Effector memory CD4-positive, alpha-beta T cell (primary cell): ENCODE results near the gene CHSY1.
"Not testable (repeated sequence)": the region's sequence is repeated elsewhere in the genome, so short reads cannot be mapped to it uniquely, and the experiment has no call there.

ENCODE experiments used
- DNase-seq, 3 donors: peaks; one replicate each; pipeline ENCODE4 v3.0.0-alpha.2; 2020
- H3K27ac ChIP-seq: 2 replicates; pipeline ENCODE4 v1.7.0; 2013; ENCODE audit warnings: mild to moderate bottlenecking, low read length, moderate library complexity; ENCODE audit not compliant: insufficient read depth, poor library complexity, severe bottlenecking
- H3K27me3 ChIP-seq: replicated peaks from 2 replicates; pipeline ENCODE4 v1.7.0; 2013; ENCODE audit warnings: mild to moderate bottlenecking, low read length; ENCODE audit not compliant: insufficient read depth, control insufficient read depth, poor library complexity, severe bottlenecking
- H3K36me3 ChIP-seq: 2 replicates; pipeline ENCODE4 v1.7.0; 2013; ENCODE audit warnings: mild to moderate bottlenecking, low read length, moderate library complexity; ENCODE audit not compliant: control insufficient read depth, insufficient read depth
- H3K4me1 ChIP-seq: 2 replicates; pipeline ENCODE4 v1.7.0; 2013; ENCODE audit warnings: low read length, mild to moderate bottlenecking; ENCODE audit not compliant: control insufficient read depth, insufficient read depth, poor library complexity, severe bottlenecking
- H3K4me3 ChIP-seq: 2 replicates; pipeline ENCODE4 v1.7.0; 2013; ENCODE audit warnings: low read length, low read depth, mild to moderate bottlenecking; ENCODE audit not compliant: insufficient read depth, poor library complexity, severe bottlenecking
- H3K9me3 ChIP-seq: 2 replicates; pipeline ENCODE4 v1.7.0; 2013; ENCODE audit warnings: mild to moderate bottlenecking, low read length, moderate library complexity; ENCODE audit not compliant: control insufficient read depth
- total RNA-seq, 3 donors: gene quantifications; one replicate each; lab custom pipeline; 2026; lab: John Stamatoyannopoulos, UW

CHSY1 gene, protein sequence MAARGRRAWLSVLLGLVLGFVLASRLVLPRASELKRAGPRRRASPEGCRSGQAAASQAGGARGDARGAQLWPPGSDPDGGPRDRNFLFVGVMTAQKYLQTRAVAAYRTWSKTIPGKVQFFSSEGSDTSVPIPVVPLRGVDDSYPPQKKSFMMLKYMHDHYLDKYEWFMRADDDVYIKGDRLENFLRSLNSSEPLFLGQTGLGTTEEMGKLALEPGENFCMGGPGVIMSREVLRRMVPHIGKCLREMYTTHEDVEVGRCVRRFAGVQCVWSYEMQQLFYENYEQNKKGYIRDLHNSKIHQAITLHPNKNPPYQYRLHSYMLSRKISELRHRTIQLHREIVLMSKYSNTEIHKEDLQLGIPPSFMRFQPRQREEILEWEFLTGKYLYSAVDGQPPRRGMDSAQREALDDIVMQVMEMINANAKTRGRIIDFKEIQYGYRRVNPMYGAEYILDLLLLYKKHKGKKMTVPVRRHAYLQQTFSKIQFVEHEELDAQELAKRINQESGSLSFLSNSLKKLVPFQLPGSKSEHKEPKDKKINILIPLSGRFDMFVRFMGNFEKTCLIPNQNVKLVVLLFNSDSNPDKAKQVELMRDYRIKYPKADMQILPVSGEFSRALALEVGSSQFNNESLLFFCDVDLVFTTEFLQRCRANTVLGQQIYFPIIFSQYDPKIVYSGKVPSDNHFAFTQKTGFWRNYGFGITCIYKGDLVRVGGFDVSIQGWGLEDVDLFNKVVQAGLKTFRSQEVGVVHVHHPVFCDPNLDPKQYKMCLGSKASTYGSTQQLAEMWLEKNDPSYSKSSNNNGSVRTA
- total RNA-seq = 33.9 to 36.1 (median 34.9) reads per million in 3 donors

- peaks cover 19% of the 10 kb centered on the region for H3K4me1 ChIP-seq
- H3K36me3 ChIP-seq = no peaks in the 10 kb centered on the region
- peak within 1 kb of the TSS; percentile 83 for H3K4me3 ChIP-seq
- DNase-seq = peak; percentile 78
- H3K27me3 ChIP-seq = no peaks in the 10 kb centered on the region
- H3K27ac ChIP-seq = peak within 1 kb of the TSS; percentile 45
- no peaks in the 10 kb centered on the region for H3K9me3 ChIP-seq
These were observed at the start of gene CHSY1 for GRCh38 chr15:101251830-101252820. CHSY1 (minus strand) TSS chr15:101252048; CDS start chr15:101251456, 592 bp downstream.

GRCh38 chr15:101296418-101297405, 44.9 kb upstream of the CHSY1 start:
- Histone ChIP-seq H3K4me1 (peaks cover 17% of the 10 kb centered on the region), H3K4me3 (no peak overlapping the region), H3K27ac (no peak overlapping the region), H3K9me3 (no peaks in the 10 kb centered on the region), H3K27me3 (no peaks in the 10 kb centered on the region), H3K36me3 (no peaks in the 10 kb centered on the region)
- DNase-seq = no peak

- Histone ChIP-seq H3K9me3 (no peaks in the 10 kb centered on the region), H3K36me3 (peaks cover 4% of the 10 kb centered on the region), H3K27me3 (no peaks in the 10 kb centered on the region), H3K27ac (peak overlapping the region; percentile 98), H3K4me1 (peaks cover 20% of the 10 kb centered on the region), H3K4me3 (peak overlapping the region; percentile 96)
- DNase-seq = no peak
These were observed 43.8 kb upstream of the CHSY1 start for GRCh38 chr15:101295607-101296161.

DNA sequence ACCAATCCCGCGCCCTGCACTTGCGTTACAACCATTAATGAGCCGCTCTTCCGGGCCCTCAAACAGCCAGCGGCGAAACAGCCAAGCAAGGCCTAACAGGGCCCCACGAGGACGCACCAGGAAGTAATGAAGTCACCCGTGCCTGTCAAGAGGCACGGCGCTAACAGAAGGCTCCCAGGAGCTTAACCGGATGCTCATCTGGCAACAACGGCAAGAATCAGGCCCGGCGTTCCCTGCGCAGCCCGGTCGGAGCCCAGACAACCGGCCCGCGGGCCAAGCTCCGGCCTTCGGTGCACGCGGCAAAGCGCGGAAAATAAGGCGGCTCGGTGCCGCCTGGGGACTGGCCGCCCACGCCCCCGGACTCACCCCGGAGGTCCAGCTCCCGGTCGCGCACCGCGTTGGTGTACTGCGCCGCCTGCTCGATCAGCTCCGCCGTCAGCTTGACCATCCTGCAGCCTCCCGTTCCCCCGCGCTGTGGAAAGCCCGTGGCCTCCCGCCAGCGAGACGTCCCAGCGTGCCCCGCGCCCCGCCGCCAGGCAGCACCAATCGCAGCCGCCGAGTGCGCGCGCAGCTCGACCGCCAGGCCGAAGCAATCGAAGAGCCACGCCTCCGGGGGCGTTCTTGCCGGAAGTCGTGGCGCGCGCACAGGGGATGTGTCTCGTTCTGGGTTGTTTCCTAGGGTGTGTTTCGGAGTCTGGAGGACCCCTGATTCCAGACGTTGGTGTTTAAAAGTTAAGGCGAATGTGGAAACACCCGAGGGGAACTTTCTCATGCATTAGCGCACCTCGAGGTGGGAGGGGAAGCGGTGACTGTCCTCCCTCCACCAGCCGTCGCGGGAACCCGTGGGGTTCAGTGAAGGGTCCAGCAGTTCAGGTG, 43.1 kb upstream of the CHSY1 start, which contains the start of gene SNRPA1:
Gene SNRPA1, minus strand, starts transcription at position 518 of the 876 bp plus-strand sequence. Its CDS starts 70 bp downstream, at position 448.
- H3K4me1 ChIP-seq = peaks cover 20% of the 10 kb centered on the region
- H3K27ac ChIP-seq = peak within 1 kb of the TSS; percentile 98
- peak within 1 kb of the TSS; percentile 96 for H3K4me3 ChIP-seq
- no peaks in the 10 kb centered on the region for H3K27me3 ChIP-seq
- H3K9me3 ChIP-seq = no peaks in the 10 kb centered on the region
- DNase-seq = peak; percentile 92 to 96 (median 96)
- peaks cover 8% of the 10 kb centered on the region for H3K36me3 ChIP-seq

GRCh38 chr15:101293122-101293521, 41.3 kb upstream of the CHSY1 start:
- peak overlapping the region; percentile 96 for H3K4me3 ChIP-seq
- peaks cover 20% of the 10 kb centered on the region for H3K4me1 ChIP-seq
- no peaks in the 10 kb centered on the region for H3K9me3 ChIP-seq
- H3K36me3 ChIP-seq = peaks cover 21% of the 10 kb centered on the region
- H3K27ac ChIP-seq = peak overlapping the region; percentile 98
- DNase-seq = no peak
- no peaks in the 10 kb centered on the region for H3K27me3 ChIP-seq

DNA sequence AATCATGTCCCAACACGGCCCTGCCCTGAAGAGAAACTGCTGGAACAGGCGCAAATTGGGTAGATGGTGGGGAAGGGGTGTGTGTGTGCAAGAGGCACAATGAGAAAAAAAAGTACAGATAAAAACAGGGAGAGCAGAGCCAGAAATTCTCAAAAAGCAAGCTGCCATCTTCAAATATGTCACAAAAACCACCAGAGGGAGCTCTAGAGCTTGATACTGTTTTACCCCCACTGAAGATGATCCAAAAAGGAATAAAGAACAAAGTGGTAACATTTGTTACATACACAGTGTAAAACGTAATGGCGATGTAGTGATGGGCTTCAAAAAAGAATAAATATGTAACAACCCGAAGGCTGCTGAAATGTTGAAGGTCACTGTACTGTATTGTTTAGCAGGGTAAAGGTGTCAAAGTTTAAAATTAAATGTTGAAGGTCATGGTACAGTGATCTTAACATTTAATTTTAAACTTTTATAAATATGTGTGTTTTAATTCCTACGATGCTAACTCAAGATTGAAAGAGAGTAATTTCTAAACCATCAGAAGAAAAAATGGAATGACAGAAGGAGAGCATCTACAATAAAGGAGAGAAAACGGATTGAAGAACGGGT, 37.2 kb upstream of the CHSY1 start:
- no peak for DNase-seq
- peaks cover 20% of the 10 kb centered on the region for H3K4me1 ChIP-seq
- H3K27ac ChIP-seq = no peak overlapping the region
- no peaks in the 10 kb centered on the region for H3K27me3 ChIP-seq
- H3K36me3 ChIP-seq = peaks cover 55% of the 10 kb centered on the region
- H3K9me3 ChIP-seq = no peaks in the 10 kb centered on the region
- no peak overlapping the region for H3K4me3 ChIP-seq

DNA sequence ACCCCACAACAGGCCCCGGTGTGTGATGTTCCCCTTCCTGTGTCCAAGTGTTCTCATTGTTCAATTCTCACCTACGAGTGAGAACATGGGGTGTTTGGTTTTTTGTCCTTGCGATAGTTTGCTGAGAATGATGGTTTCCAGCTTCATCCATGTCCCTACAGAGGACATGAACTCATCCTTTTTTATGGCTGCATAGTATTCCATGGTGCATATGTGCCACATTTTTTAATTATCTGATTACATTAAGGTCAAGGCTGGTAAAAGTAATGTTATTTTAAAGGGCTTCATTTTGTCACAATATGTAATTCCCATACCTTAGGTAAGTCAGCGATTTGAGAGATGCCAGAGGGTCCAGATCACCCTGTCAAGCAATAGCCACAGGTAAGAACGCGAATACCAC, 35.5 kb upstream of the CHSY1 start:
- not testable (repeated sequence) for H3K4me3 ChIP-seq, H3K27ac ChIP-seq, H3K9me3 ChIP-seq, H3K4me1 ChIP-seq, H3K27me3 ChIP-seq, DNase-seq
- peaks cover 70% of the 10 kb centered on the region for H3K36me3 ChIP-seq
